ENCODE measurements around the gene OSTF1. TPM values are rescaled to one million over a fixed set of nuclear protein-coding genes. Genes with fewer than 3 reads are reported as not detected.
A peak's percentile ranks its signal among the peaks of the same experiment; 100 is the strongest.

Gene OSTF1
- total and polyA plus RNA-seq, 10 of the 15 experiments (the other 5 are each of a cell fraction or from before 2014, with no cell fraction given) = 36.2 to 82.4 (median 46.9) TPM

DNA sequence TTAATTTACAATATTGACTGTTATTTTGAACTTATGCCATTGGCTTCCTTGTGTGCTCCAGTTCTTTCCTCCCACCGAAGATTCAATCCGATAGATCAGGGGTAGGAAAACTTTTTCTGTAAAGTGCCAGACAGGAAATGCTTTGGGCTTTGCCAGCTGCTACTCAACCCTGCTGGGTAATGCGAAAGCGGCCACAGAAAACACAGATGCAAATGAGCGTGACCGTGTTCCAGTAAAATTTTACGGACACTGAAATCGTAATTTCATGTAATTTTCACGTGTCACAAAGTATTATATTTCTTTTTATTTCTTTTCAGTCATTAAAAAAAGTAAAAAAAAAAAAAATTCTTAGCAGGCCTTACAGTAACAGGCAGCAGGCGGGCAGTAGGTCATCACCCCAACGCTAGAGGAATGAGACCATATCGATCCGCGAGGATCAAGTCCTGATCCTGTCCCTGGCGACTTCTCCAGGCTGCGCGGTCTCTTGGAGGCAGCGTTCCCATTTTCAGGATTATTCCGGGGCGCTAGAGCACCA lies 958 bp upstream of the OSTF1 start:
- Histone ChIP-seq H2AFZ (ENCODE audit: control insufficient read depth, low read depth, low read length) (peak overlapping the region; percentile 96), H3K36me3 (ENCODE audit: control insufficient read depth in 2 of 2, insufficient read depth in 2 of 2, low read length in 1 of 2) (no peaks in the 10 kb centered on the region), H3K4me3 (peak overlapping the region; percentile 90), H3K9ac (ENCODE audit: control insufficient read depth, insufficient read depth, low read length) (peak overlapping the region; percentile 89), H3K9me3 (replicated peaks; ENCODE audit: control insufficient read depth, insufficient read depth, low read length) (no peaks in the 10 kb centered on the region), H3K4me2 (ENCODE audit: control insufficient read depth, insufficient read depth) (peak overlapping the region; percentile 88), H3K4me1 (ENCODE audit: control insufficient read depth, insufficient read depth, low read length) (peaks cover 13% of the 10 kb centered on the region; the same call in 1 of the 2 replicates), H4K20me1 (ENCODE audit: control insufficient read depth, insufficient read depth) (no peaks in the 10 kb centered on the region), H3K27ac (ENCODE audit: control insufficient read depth, insufficient read depth) (peak overlapping the region; percentile 93), H3K79me2 (ENCODE audit: control insufficient read depth, insufficient read depth, low read length) (peaks cover 35% of the 10 kb centered on the region), H3K27me3 (replicated peaks in 1 of 2; ENCODE audit: control insufficient read depth in 2 of 2, insufficient read depth in 2 of 2, low read length in 1 of 2) (no peaks in the 10 kb centered on the region)
- 1% methylated on average over 20 of the region's 20 CpGs for WGBS (ENCODE audit: insufficient coverage, insufficient replicate concordance, low lambda C conversion rate, missing lambda C conversion rate)
- BruUV-seq (replicated peaks) = no TSS peak
- in situ Hi-C loops (cut with MboI) = loop anchor here (5.0 kb wide), 1 partner anchor 135 kb away; the partner anchor contains the start of gene C9orf40
- ChIA-PET CTCF (interaction anchor here (1.0 to 4.4 kb wide), 6 partner anchors 10 to 315 kb away, joined by 3 to 28 read pairs (median 8); partner anchors contain the start of genes C9orf40 and CARNMT1), SMC1A (ENCODE audit: uncharacterized antibody, unreplicated experiment) (interaction anchor here (1.0 to 11.0 kb wide), 3 partner anchors 61 to 142 kb away, joined by 3 to 74 read pairs (median 4); partner anchors contain the start of gene CARNMT1), RAD21 (ENCODE audit: unreplicated experiment) (interaction anchor here (0.7 to 3.3 kb wide), 8 partner anchors 14 to 315 kb away, joined by 3 to 14 read pairs (median 3); partner anchors contain the start of gene CARNMT1), POLR2A (interaction anchor here (0.5 to 3.1 kb wide), 8 partner anchors 28 to 137 kb away, joined by 3 to 31 read pairs (median 5); partner anchors contain the start of genes C9orf40 and CARNMT1)
- intact Hi-C loops (cut with micrococcal nuclease; ENCODE audit: unreplicated experiment) = no loop called here
- peak; percentile 57 for DNase-seq (ENCODE audit: low read depth, low spot score)
- ATAC-seq = peak; percentile 47
- no peak for FAIRE-seq
- no peak for TF ChIP-seq GABPA (IDR thresholded peaks at IDR 0.05; ENCODE audit: low read depth)
- TF ChIP-seq JUNB (IDR thresholded peaks at IDR 0.05) = no peak
- TF ChIP-seq TCF12 (IDR thresholded peaks at IDR 0.05; ENCODE audit: low read depth, low read length) = peak; percentile 65; the same call in 1 of the 2 replicates
- TF ChIP-seq SMAD5 (IDR thresholded peaks at IDR 0.05; ENCODE audit: low read depth) = no peak
- TF ChIP-seq RELB (IDR thresholded peaks at IDR 0.05; ENCODE audit: low read depth) = 0 out of 2 replicates have a peak, but pooled peaks have one; percentile 37
- TF ChIP-seq, protein P1, sequence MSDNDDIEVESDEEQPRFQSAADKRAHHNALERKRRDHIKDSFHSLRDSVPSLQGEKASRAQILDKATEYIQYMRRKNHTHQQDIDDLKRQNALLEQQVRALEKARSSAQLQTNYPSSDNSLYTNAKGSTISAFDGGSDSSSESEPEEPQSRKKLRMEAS (IDR thresholded peaks at IDR 0.05; ENCODE audit: low read depth, low read length) = no peak
- TF ChIP-seq SMARCA5 (IDR thresholded peaks at IDR 0.05) = no peak
- TF ChIP-seq MEF2B (IDR thresholded peaks at IDR 0.05; ENCODE audit: partially characterized antibody, poor library complexity, severe bottlenecking) = no peak
- TF ChIP-seq MTA2 (IDR thresholded peaks at IDR 0.05; ENCODE audit: low read depth) = 0 out of 2 replicates have a peak, but pooled peaks have one; percentile 32
- no peak for TF ChIP-seq YBX1 (IDR thresholded peaks at IDR 0.05)
- no peak for TF ChIP-seq TARDBP (IDR thresholded peaks at IDR 0.05; ENCODE audit: borderline replicate concordance)
- no peak for TF ChIP-seq NFYB (IDR thresholded peaks at IDR 0.05; ENCODE audit: insufficient read depth, low read depth, low read length)
- TF ChIP-seq ETV6 (conservative IDR thresholded peaks at IDR 0.05 in 1 of 2, IDR thresholded peaks at IDR 0.05 in 1 of 2; ENCODE audit: borderline replicate concordance in 1 of 2, low read depth in 1 of 2) = no peak
- TF ChIP-seq NR2C2 (IDR thresholded peaks at IDR 0.05; ENCODE audit: borderline replicate concordance, control insufficient read depth, insufficient read length, low read depth) = no peak
- TF ChIP-seq BMI1 (IDR thresholded peaks at IDR 0.05; ENCODE audit: borderline replicate concordance) = no peak
- TF ChIP-seq PRDM15 (CRISPR knock-in tag; IDR thresholded peaks at IDR 0.05) = no peak
- TF ChIP-seq PKNOX1 (IDR thresholded peaks at IDR 0.05) = peak; percentile 77

Measured in GM12878 (cell line).